LoVo (cell line): ENCODE results near the gene CHD6.

Experiments used
- DNase-seq: peaks from one replicate; pipeline ENCODE4 v3.0.0-alpha.2; 2016; ENCODE audit warnings: low spot score

CHD6 gene

DNA sequence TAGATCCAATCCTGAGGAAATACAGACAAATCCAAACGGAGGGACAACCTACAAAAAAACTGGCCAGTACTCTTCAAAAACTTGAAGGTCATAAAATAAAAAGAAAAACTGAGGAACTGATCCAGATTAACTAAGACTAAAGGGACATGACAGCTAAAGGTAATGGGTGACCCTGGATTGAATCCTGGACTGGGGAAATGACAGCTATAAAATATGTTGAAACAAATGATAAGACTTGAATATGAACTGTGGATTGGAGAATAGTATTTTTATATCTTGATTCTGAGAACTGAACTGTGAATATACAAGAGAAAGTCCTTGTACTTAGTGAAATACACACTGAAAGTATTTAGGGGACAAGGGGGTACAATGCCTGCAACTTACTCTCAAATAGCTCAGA, 154.6 kb downstream of the CHD6 start:
- DNase-seq: no peak

- DNase-seq: no peak
Measured at GRCh38 chr20:41462372-41463161, 155.6 kb downstream of the CHD6 start.

GRCh38 chr20:41458761-41459160, 159.4 kb downstream of the CHD6 start:
- DNase-seq: no peak

DNA sequence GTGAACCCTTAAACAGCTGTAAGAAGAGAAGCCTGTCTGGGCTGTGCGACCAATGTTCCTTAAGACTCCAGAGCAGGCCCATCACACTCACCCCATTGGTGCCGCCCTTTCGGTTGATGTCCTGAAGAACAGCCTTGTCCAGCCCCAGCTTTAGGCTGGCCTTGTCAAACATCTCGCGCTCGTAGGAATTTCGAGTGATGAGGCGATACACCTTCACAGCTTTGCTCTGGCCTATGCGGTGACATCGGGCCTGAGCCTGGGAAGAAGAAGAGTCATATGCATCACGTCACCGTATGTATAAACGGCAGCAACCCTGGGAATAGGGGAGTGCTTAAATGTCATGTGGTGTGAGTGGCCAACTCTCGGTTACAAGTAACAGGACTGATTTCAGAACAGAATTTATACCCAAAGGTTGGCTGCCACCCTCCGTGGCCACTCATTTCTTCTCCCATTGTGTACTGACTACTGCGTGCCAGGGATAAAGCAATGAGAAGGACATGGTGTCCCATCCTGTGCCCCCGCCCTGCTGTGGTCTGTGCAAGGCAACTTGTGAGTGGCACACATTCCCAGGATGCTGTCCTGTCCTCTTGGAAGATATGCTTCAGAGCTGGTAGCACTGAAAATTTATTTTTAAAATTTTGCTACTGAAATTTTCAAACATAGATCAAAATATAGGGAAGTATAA, 160.9 kb downstream of the CHD6 start:
- DNase-seq: no peak

DNA sequence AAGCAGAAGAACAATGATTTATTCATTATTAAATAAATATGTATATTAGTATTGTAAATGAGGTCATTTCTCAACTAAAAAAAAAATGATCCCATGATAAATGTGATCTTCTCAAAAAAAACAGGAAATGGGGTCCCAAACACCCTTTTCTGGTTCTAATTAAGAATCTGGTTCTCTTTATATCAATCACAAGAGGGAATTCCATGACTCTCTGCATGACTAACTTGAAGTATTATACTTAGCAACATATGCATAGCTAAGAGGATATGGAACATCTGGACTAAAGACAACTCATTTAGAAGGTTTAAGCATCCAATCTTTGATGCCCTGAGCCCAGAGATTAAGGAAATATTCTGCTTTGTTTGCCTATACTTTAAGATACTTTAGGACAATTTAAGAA, 161.8 kb downstream of the CHD6 start:
- DNase-seq: no peak

DNA sequence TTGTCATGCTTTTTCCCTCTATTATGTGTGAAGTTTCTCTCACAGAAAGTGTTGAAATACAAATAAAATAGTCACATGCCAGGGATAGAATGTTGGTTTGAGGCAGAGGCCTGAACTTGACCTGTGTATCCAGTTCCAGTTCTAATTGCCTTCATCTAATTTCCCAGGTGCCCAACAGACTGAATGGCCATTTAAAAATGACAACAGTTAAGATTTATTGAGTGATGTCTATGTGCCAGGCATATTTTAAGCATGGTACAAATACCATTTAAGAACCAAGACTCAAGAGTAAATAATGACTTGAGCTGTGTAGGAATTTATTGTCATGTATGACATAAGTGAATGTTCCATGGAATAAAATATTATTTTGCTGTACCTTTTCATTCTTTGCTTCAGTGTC, 163.9 kb downstream of the CHD6 start:
- no peak for DNase-seq

DNA sequence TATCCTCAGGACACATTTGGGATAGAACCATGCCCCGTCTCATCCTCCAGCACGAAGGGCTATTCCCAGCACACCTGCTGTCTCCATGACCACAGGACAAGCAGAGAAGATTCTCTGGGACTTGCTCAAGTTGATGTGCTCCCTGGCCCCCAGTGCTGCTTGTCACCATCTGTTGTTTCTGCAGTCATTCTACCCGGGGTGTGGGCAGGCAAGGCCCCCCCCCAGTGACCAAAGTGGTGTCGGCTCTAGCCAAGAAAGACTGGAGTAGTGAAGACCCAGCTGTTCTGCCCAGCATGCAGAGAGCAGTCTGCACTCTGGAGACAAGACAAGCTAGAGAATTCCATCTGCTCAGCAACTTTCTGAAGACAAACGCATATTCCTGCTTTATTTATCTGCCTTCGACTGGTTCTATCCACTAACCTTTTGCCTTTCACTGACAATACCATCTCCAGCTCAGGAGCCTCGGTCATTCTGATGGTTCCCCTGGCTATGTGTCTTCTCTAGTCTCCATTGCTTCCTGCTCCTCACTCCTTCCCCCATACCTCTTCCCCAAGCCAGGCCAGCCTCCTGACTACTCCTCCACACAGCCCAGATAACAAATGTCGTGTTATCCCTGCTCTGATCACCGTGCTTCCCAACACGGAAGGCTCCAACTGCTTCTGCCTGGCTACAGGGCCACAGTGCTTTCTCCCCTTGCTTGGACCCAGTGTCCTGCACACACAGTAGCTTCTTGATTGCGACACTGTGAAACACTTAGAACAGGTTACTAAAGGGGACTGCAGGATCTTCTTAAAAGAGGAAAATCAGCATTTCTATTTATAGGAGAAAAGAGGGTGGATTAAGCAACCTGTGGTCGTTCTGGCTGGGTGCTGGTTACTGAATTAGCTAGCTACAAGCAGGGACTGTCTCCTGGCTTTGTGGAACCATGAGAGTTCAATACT, 164.9 kb downstream of the CHD6 start:
- DNase-seq: no peak

DNA sequence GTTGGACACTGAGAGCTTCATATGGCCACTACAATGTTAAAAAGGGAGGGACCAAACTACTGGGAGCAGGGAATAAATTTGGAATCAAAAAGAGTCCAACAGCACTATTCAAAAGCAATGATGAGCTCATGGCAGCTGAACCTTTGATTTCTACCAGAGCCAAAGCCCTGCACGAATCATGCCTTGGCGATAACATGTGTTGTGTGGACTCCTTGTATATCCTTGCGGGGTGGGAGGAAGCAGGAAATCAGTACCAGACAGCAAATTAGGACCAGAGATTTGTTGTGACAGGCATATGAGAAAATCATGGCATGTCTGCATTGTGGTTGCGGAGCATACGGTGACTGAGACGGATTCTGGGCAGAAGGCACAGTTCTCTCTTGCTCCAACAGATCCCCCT, 166.0 kb downstream of the CHD6 start:
- no peak for DNase-seq

GRCh38 chr20:41447006-41447405, 171.2 kb downstream of the CHD6 start:
- no peak for DNase-seq

- no peak for DNase-seq
Measured at GRCh38 chr20:41446456-41446855, 171.7 kb downstream of the CHD6 start.

GRCh38 chr20:41444821-41445220, 173.4 kb downstream of the CHD6 start:
- DNase-seq: no peak

DNA sequence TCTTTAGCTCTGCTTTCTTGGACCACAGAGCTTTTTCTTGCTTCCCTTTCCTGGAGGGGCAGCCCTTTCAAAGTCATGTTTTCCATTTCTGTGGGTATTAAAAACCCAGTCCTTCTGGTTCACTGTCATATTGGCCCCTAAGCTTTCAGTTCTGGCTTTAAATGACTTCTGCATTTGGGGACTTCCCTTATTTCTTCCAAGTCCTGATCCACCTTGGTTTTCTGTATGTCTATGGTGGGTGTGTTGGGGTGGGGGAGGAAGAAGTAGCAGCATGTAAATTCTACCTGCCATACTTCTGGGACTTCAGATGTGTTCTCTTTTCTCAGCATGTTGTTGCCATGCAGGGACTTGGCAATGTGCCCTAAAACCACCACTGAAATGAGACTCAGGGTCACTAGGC, 174.5 kb downstream of the CHD6 start:
- DNase-seq: no peak

DNA sequence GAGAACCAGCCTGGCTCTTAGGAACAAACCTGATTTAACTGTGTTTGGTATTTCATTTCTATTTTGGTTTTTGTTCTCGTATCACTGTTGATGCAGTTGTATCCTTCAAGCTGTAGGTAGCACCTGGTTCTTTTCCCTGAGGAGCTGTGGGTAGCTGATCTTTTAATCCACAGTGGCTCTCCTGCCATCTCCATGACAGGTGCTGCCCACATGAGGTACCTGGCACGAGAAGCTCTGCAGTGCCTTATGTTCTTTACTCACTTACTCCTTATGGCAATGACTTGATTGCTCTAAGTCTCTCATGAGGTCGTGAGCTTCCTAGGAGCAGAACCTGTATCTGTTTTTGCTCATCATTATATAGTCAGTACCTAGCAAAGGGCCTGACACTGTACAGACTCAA, 177.3 kb downstream of the CHD6 start:
- DNase-seq: no peak

DNA sequence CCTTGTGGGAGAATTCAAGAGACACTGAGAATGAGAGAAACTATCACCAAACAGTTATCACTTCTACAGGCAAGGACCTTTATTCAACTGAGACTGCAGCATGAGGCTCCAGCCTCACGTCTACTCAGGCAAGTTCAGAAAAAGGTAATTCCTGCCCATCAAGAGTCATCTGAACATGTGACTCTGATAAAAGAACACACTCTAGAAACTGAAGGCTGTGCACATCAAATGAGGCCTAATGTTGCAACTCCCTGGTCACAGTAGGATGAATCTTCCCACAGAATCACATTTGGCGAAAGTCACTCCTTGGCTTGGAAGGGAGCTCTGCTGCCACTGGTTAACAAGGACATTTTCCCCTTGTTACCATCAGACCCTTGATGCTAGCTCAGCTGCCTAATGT, 180.3 kb downstream of the CHD6 start:
- no peak for DNase-seq

GRCh38 chr20:41436679-41437078, 181.5 kb downstream of the CHD6 start:
- no peak for DNase-seq

GRCh38 chr20:41433203-41433602, 185.0 kb downstream of the CHD6 start:
- no peak for DNase-seq

GRCh38 chr20:41432746-41433145, 185.4 kb downstream of the CHD6 start:
- DNase-seq: no peak

- no peak for DNase-seq
Measured at GRCh38 chr20:41428285-41428684, 189.9 kb downstream of the CHD6 start.

- no peak for DNase-seq
Measured at GRCh38 chr20:41427833-41428232, 190.3 kb downstream of the CHD6 start.

DNA sequence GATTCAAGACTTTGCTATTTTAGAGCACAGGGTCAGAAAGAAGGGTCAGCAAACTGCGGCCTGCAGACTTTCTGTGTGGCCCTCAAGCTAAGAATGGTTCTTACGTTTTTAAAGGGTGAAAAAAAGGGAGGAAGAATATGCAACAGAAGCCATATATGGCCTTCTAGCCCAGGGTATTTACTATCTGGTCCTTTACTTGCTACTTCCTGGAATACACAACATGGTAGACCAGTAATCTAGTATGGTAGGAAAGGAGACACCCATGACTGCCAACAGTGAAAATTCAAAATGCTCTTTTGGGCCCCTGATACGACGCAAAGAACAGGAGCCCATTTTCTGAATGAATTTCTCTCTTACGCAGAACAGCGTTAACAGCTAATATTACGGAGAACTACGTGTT, 191.2 kb downstream of the CHD6 start:
- DNase-seq: no peak

DNA sequence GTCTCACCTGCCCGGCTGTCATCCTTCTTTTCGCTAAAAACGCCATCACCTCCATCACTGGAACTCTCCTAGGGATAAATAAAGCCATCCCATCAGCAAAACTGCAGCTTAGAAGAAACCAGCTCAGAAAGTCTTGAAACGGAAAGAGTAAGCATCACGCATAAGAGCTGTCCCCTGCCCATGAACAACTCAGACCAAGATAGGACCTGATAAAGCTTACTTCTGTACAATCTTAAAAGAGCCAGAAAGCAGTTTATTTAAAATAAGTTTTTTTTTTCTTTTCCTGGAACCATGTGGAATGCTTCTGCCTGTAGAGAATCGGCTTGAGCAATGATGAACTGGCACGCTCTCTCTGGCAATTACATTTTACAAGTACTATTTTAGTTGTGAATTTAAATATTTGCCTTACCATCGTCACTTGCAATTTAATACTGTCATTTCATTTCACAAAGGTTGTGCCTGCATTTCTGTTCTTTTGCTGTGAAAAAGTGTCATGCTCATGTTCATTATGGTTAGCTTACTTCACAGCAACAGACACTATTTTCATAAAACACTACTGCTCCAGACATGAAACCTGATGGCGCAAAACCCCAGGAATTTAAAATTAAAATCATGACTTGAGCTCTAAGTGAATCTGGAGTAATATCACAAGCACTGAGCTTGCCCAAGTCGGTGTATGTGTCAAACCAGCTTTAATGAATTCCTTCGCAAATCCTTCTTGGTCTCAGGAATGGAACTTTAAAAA, 191.9 kb downstream of the CHD6 start:
- no peak for DNase-seq
